Esophagus (tissue), 2 donors: Measurements from ENCODE around the gene SNX15. TPM values are rescaled to one million over a fixed set of nuclear protein-coding genes. Genes with fewer than 3 reads are reported as not detected.
"Not testable (repeated sequence)": the region's sequence is repeated elsewhere in the genome, so short reads cannot be mapped to it uniquely, and the experiment has no call there.

Source experiments
- H3K27ac ChIP-seq, 2 donors: one replicate each; pipeline ENCODE4 v1.5.1; 2013; ENCODE audit warnings: low read depth in 2 of 2, mild to moderate bottlenecking in 2 of 2, inconsistent platforms in 1 of 2, low read length in 1 of 2, moderate library complexity in 1 of 2
- H3K27me3 ChIP-seq, 2 donors: one replicate each; pipeline ENCODE4 v1.6.1; 2013; ENCODE audit warnings: low read length in 2 of 2, control low read depth in 1 of 2, mild to moderate bottlenecking in 1 of 2; ENCODE audit not compliant: insufficient read depth in 2 of 2, control insufficient read depth in 1 of 2
- H3K36me3 ChIP-seq, 2 donors: one replicate each; pipeline ENCODE4 v1.6.1; 2013; ENCODE audit warnings: low read length in 1 of 2; ENCODE audit not compliant: control insufficient read depth in 2 of 2, insufficient read depth in 2 of 2
- H3K4me1 ChIP-seq, 2 donors: one replicate each; pipeline ENCODE4 v1.6.1; 2013; ENCODE audit warnings: low read length in 1 of 2; ENCODE audit not compliant: control insufficient read depth in 2 of 2, insufficient read depth in 2 of 2
- H3K4me3 ChIP-seq, 2 donors: one replicate each; pipeline ENCODE4 v1.5.1; 2013; ENCODE audit warnings: low read length in 2 of 2, mild to moderate bottlenecking in 2 of 2, low read depth in 1 of 2, moderate library complexity in 1 of 2
- H3K9me3 ChIP-seq, 2 donors: one replicate each; pipeline ENCODE4 v1.6.1; 2013; ENCODE audit warnings: mild to moderate bottlenecking in 2 of 2, low read depth in 1 of 2, low read length in 1 of 2, moderate library complexity in 1 of 2; ENCODE audit not compliant: control insufficient read depth in 2 of 2, insufficient read depth in 1 of 2
- WGBS, 2 donors: extraction: QIAGEN DNeasy Blood & Tissue Kit; methylation state at CpG; one replicate each; pipeline ENCODE4 v1.1.7; 2013; 5-methylcytosine and 5-hydroxymethylcytosine counted together
- polyA plus RNA-seq, 2 donors: library from polyadenylated mRNA; stranded (reverse); fragments of 200-250 nt; gene quantifications; one replicate each; pipeline ENCODE4 v1.2.3, GENCODE V29; 2013
- donor health status: healthy with polysubstance abuse.
- donor health status: Bipolar disorder and iron deficiency.

SNX15 gene
- polyA plus RNA-seq, 2 donors, result 14.7 to 15.6 TPM

- Histone ChIP-seq H3K4me1 (peaks cover 0 to 4% of the 10 kb centered on the region in 2 donors), H3K27ac (no peak overlapping the region), H3K9me3 (no peaks in the 10 kb centered on the region), H3K4me3 (no peak overlapping the region), H3K36me3 (no peaks in the 10 kb centered on the region), H3K27me3 (no peaks in the 10 kb centered on the region)
- WGBS, 2 donors, result 88 to 92% methylated on average over 1 of the region's 1 CpG
Observed at GRCh38 chr11:64998141-64998540, 29.1 kb upstream of the SNX15 start.

- Histone ChIP-seq H3K4me1 (peaks cover 0 to 4% of the 10 kb centered on the region in 2 donors), H3K27ac (no peak overlapping the region), H3K9me3 (no peaks in the 10 kb centered on the region), H3K36me3 (no peaks in the 10 kb centered on the region), H3K4me3 (no peak overlapping the region), H3K27me3 (no peaks in the 10 kb centered on the region)
- 56 to 76% methylated on average over 9 of the region's 9 CpGs for WGBS, 2 donors
Observed at GRCh38 chr11:64998690-64999431, 28.4 kb upstream of the SNX15 start.

- Histone ChIP-seq H3K36me3 (no peaks in the 10 kb centered on the region), H3K27me3 (no peaks in the 10 kb centered on the region), H3K9me3 (no peaks in the 10 kb centered on the region), H3K4me3 (no peak overlapping the region), H3K27ac (no peak overlapping the region), H3K4me1 (peaks cover 0 to 4% of the 10 kb centered on the region in 2 donors)
- WGBS, 2 donors, result 76 to 97% methylated on average over 1 of the region's 1 CpG
Observed at GRCh38 chr11:64999478-64999877, 27.8 kb upstream of the SNX15 start.

GRCh38 chr11:65002706-65003105, 24.5 kb upstream of the SNX15 start:
- WGBS, 2 donors, result 70 to 74% methylated on average over 5 of the region's 5 CpGs
- no peaks in the 10 kb centered on the region for H3K27me3 ChIP-seq
- no peak overlapping the region for H3K4me3 ChIP-seq
- H3K9me3 ChIP-seq, result no peaks in the 10 kb centered on the region
- H3K4me1 ChIP-seq, result no peaks in the 10 kb centered on the region
- no peaks in the 10 kb centered on the region for H3K36me3 ChIP-seq
- H3K27ac ChIP-seq, result no peak overlapping the region

- H3K4me3 ChIP-seq, result no peak overlapping the region
- H3K9me3 ChIP-seq, result no peaks in the 10 kb centered on the region
- H3K27me3 ChIP-seq, result no peaks in the 10 kb centered on the region
- H3K36me3 ChIP-seq, result no peaks in the 10 kb centered on the region
- H3K27ac ChIP-seq, result no peak overlapping the region
- no peaks in the 10 kb centered on the region for H3K4me1 ChIP-seq
- WGBS, 2 donors, result 78 to 80% methylated on average over 7 of the region's 7 CpGs
Observed at GRCh38 chr11:65003282-65003681, 24.0 kb upstream of the SNX15 start.

- not testable (repeated sequence) for H3K9me3 ChIP-seq, H3K4me1 ChIP-seq, H3K27ac ChIP-seq, H3K4me3 ChIP-seq, H3K27me3 ChIP-seq, H3K36me3 ChIP-seq
- WGBS, 2 donors, result 65% methylated on average over 3 of the region's 3 CpGs
Observed at GRCh38 chr11:65003968-65004367, 23.3 kb upstream of the SNX15 start.

- 78% methylated on average over 7 of the region's 7 CpGs for WGBS, 2 donors
- Histone ChIP-seq H3K4me3 (no peak overlapping the region), H3K4me1 (no peaks in the 10 kb centered on the region), H3K27me3 (no peaks in the 10 kb centered on the region), H3K9me3 (no peaks in the 10 kb centered on the region), H3K36me3 (no peaks in the 10 kb centered on the region), H3K27ac (no peak overlapping the region)
Observed at GRCh38 chr11:65008016-65008415, 19.2 kb upstream of the SNX15 start.

GRCh38 chr11:65008873-65009272, 18.4 kb upstream of the SNX15 start:
- Histone ChIP-seq H3K9me3 (no peaks in the 10 kb centered on the region), H3K27me3 (no peaks in the 10 kb centered on the region), H3K36me3 (no peaks in the 10 kb centered on the region), H3K4me1 (no peaks in the 10 kb centered on the region), H3K4me3 (no peak overlapping the region), H3K27ac (no peak overlapping the region)
- WGBS, 2 donors, result 93 to 94% methylated on average over 2 of the region's 2 CpGs

GRCh38 chr11:65013130-65013887, 13.9 kb upstream of the SNX15 start:
- WGBS, 2 donors, result 13 to 14% methylated on average over 22 of the region's 22 CpGs
- no peaks in the 10 kb centered on the region for H3K27me3 ChIP-seq

More at GRCh38 chr11:65013130-65013887, 13.9 kb upstream of the SNX15 start:
- Histone ChIP-seq H3K9me3 (no peaks in the 10 kb centered on the region), H3K27ac (peak overlapping the region; percentile 96 to 98), H3K36me3 (peaks cover 0 to 3% of the 10 kb centered on the region in 2 donors), H3K4me1 (peaks cover 0 to 7% of the 10 kb centered on the region in 2 donors), H3K4me3 (peak overlapping the region; percentile 61 to 75)
